KMS-11 (cell line): ENCODE results near the gene PIP4K2A.

Experiments used
- H2AFZ ChIP-seq: fragments of 200-600 bp; sonication (generic); 2 replicates; pipeline ENCODE4 v1.6.1; 2016; ENCODE audit warnings: antibody characterized with exemption, mixed run types, low read depth
- H3K27ac ChIP-seq: fragments of 200-600 bp; sonication (generic); 2 replicates; pipeline ENCODE4 v1.6.1; 2016; ENCODE audit warnings: mild to moderate bottlenecking, mixed run types
- H3K27me3 ChIP-seq: fragments of 200-600 bp; sonication (generic); 2 replicates; pipeline ENCODE4 v1.6.1; 2017; ENCODE audit warnings: mild to moderate bottlenecking, low read depth, mixed run types, moderate library complexity; ENCODE audit not compliant: insufficient read depth
- H3K36me3 ChIP-seq: fragments of 200-600 bp; sonication (generic); 2 replicates; pipeline ENCODE4 v1.6.1; 2017; ENCODE audit warnings: mild to moderate bottlenecking, mixed run types; ENCODE audit not compliant: insufficient read depth
- H3K4me1 ChIP-seq: fragments of 200-600 bp; sonication (generic); 2 replicates; pipeline ENCODE4 v1.6.1; 2016; ENCODE audit warnings: mild to moderate bottlenecking, low read depth, mixed run types; ENCODE audit not compliant: poor library complexity, severe bottlenecking
- H3K4me2 ChIP-seq: fragments of 200-600 bp; sonication (generic); 2 replicates; pipeline ENCODE4 v1.7.0; 2016; ENCODE audit warnings: mild to moderate bottlenecking, mixed run types
- H3K4me3 ChIP-seq: fragments of 200-600 bp; sonication (generic); IDR thresholded peaks from 2 replicates; pipeline ENCODE4 v1.6.1; 2017; ENCODE audit warnings: low read depth, low read length, mixed read lengths; ENCODE audit not compliant: insufficient read depth
- H3K79me2 ChIP-seq: fragments of 200-600 bp; sonication (generic); 2 replicates; pipeline ENCODE4 v1.6.1; 2016; ENCODE audit warnings: low read depth, mixed run types; ENCODE audit not compliant: insufficient read depth
- H3K9ac ChIP-seq: fragments of 200-600 bp; sonication (generic); 2 replicates; pipeline ENCODE4 v1.6.1; 2016; ENCODE audit warnings: mild to moderate bottlenecking, mixed run types
- H4K20me1 ChIP-seq: fragments of 200-600 bp; sonication (generic); 2 replicates; pipeline ENCODE4 v1.6.1; 2016; ENCODE audit warnings: mild to moderate bottlenecking, mixed run types; ENCODE audit not compliant: insufficient read depth
- CTCF ChIP-seq: fragments of 200-600 bp; sonication (generic); conservative IDR thresholded peaks from 2 replicates; pipeline ENCODE4 v1.6.1; 2017; ENCODE audit warnings: low read depth, mild to moderate bottlenecking, antibody characterized with exemption, low read length, moderate library complexity, mixed read lengths

The PIP4K2A gene

GRCh38 chr10:22649994-22650393 lies 64.4 kb downstream of the PIP4K2A start:
- Histone ChIP-seq H3K79me2 (peaks cover 85% of the 10 kb centered on the region; the same call in 1 of the 2 replicates), H2AFZ (no peak overlapping the region), H3K36me3 (no peaks in the 10 kb centered on the region), H3K27ac (peak overlapping the region; percentile 56; the same call in 1 of the 2 replicates), H4K20me1 (no peaks in the 10 kb centered on the region; the same call in 1 of the 2 replicates), H3K9ac (no peak overlapping the region), H3K4me1 (peaks cover 87% of the 10 kb centered on the region), H3K4me2 (peak overlapping the region; percentile 76; the same call in 1 of the 2 replicates), H3K4me3 (no peak overlapping the region), H3K27me3 (no peaks in the 10 kb centered on the region)
- no peak for TF ChIP-seq CTCF

- no peak for TF ChIP-seq CTCF
- H3K9ac ChIP-seq = no peak overlapping the region
- peak overlapping the region; percentile 76 for H3K4me2 ChIP-seq
- H3K36me3 ChIP-seq = no peaks in the 10 kb centered on the region
- peaks cover 93% of the 10 kb centered on the region for H3K4me1 ChIP-seq
- no peak overlapping the region for H3K4me3 ChIP-seq
- peak overlapping the region; percentile 56; the same call in 1 of the 2 replicates for H3K27ac ChIP-seq
- peaks cover 85% of the 10 kb centered on the region; the same call in 1 of the 2 replicates for H3K79me2 ChIP-seq
- H4K20me1 ChIP-seq = no peaks in the 10 kb centered on the region; the same call in 1 of the 2 replicates
- H2AFZ ChIP-seq = no peak overlapping the region
- no peaks in the 10 kb centered on the region for H3K27me3 ChIP-seq
Measured at GRCh38 chr10:22649390-22649841, 65.0 kb downstream of the PIP4K2A start.

GRCh38 chr10:22648547-22648961 lies 65.8 kb downstream of the PIP4K2A start:
- peaks cover 85% of the 10 kb centered on the region; the same call in 1 of the 2 replicates for H3K79me2 ChIP-seq
- H3K36me3 ChIP-seq = no peaks in the 10 kb centered on the region
- no peaks in the 10 kb centered on the region; the same call in 1 of the 2 replicates for H4K20me1 ChIP-seq
- H3K27ac ChIP-seq = peak overlapping the region; percentile 56
- H3K4me3 ChIP-seq = no peak overlapping the region
- H3K9ac ChIP-seq = no peak overlapping the region
- H3K4me2 ChIP-seq = peak overlapping the region; percentile 76
- TF ChIP-seq CTCF = no peak
- no peak overlapping the region for H2AFZ ChIP-seq
- H3K27me3 ChIP-seq = no peaks in the 10 kb centered on the region
- H3K4me1 ChIP-seq = peaks cover 87% of the 10 kb centered on the region

- no peak overlapping the region for H2AFZ ChIP-seq
- peaks cover 85% of the 10 kb centered on the region for H3K4me1 ChIP-seq
- H4K20me1 ChIP-seq = no peaks in the 10 kb centered on the region; the same call in 1 of the 2 replicates
- H3K4me3 ChIP-seq = no peak overlapping the region
- H3K9ac ChIP-seq = no peak overlapping the region; the same call in 1 of the 2 replicates
- peak overlapping the region; percentile 76 for H3K4me2 ChIP-seq
- peak overlapping the region; percentile 56; the same call in 1 of the 2 replicates for H3K27ac ChIP-seq
- no peaks in the 10 kb centered on the region for H3K36me3 ChIP-seq
- H3K27me3 ChIP-seq = no peaks in the 10 kb centered on the region
- no peak for TF ChIP-seq CTCF
- peaks cover 82% of the 10 kb centered on the region; the same call in 1 of the 2 replicates for H3K79me2 ChIP-seq
Measured at GRCh38 chr10:22647244-22647643, 67.1 kb downstream of the PIP4K2A start.
